ENCODE data around the gene WNT9A.

WNT9A gene

GRCh38 chr1:227953022-227953412, 5.3 kb upstream of the WNT9A start:
- DNase-seq = no peak

- DNase-seq = no peak
Observed at GRCh38 chr1:227952374-227953021, 4.8 kb upstream of the WNT9A start.

GRCh38 chr1:227951624-227952373, 4.1 kb upstream of the WNT9A start:
- no peak for DNase-seq

- no peak for DNase-seq
Observed at GRCh38 chr1:227950735-227951346, 3.1 kb upstream of the WNT9A start.

- no peak for DNase-seq
Observed at GRCh38 chr1:227949954-227950734, 2.4 kb upstream of the WNT9A start.

- DNase-seq = no peak
Observed at GRCh38 chr1:227949341-227949921, 1.7 kb upstream of the WNT9A start.

GRCh38 chr1:227948493-227949260, 945 bp upstream of the WNT9A start:
- no peak for DNase-seq

- no peak for DNase-seq
Observed at GRCh38 chr1:227947386-227947675, 401 bp downstream of the WNT9A start.

GRCh38 chr1:227946624-227947385, 927 bp downstream of the WNT9A start:
- DNase-seq = peak; percentile 31

GRCh38 chr1:227945891-227946623, 1.7 kb downstream of the WNT9A start:
- DNase-seq = peak; percentile 14

- no peak for DNase-seq
Observed at GRCh38 chr1:227944931-227945890, 2.5 kb downstream of the WNT9A start.

- DNase-seq = no peak
Observed at GRCh38 chr1:227944090-227944930, 3.4 kb downstream of the WNT9A start.

GRCh38 chr1:227943381-227944089, 4.2 kb downstream of the WNT9A start:
- DNase-seq = no peak

- DNase-seq = no peak
Observed at GRCh38 chr1:227942716-227943261, 4.9 kb downstream of the WNT9A start.

- DNase-seq = no peak
Observed at GRCh38 chr1:227942021-227942715, 5.6 kb downstream of the WNT9A start.

- DNase-seq = no peak
Observed at GRCh38 chr1:227941509-227942020, 6.2 kb downstream of the WNT9A start.

- no peak for DNase-seq
Observed at GRCh38 chr1:227940791-227941241, 6.9 kb downstream of the WNT9A start.

Measured in hematopoietic multipotent progenitor cell treated with erythropoietin and hydrocortisone succinate and interleukin-3 and kit ligand, for 8 days (in vitro differentiated cells).